ENCODE results near the gene TLN1.

DNA sequence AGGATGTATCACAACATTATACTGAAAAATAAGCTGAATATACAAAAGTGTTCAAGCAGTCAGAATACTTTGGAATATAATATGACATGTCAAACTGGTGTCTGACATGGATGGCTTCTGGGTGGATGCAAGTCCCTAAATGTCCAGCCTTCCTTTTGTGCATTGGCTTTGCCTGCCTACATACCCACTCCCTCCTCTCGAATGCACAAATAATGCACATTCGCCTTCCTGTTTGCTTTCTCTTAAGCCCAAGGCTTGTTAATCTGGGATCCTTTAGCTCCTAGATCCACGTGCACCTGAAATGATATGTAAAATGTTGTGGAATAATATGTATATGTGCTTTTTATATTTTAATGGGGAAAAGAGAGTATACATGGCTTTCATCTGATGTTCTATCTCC is 46.5 kb upstream of the TLN1 start:
- TF ChIP-seq, protein P1, sequence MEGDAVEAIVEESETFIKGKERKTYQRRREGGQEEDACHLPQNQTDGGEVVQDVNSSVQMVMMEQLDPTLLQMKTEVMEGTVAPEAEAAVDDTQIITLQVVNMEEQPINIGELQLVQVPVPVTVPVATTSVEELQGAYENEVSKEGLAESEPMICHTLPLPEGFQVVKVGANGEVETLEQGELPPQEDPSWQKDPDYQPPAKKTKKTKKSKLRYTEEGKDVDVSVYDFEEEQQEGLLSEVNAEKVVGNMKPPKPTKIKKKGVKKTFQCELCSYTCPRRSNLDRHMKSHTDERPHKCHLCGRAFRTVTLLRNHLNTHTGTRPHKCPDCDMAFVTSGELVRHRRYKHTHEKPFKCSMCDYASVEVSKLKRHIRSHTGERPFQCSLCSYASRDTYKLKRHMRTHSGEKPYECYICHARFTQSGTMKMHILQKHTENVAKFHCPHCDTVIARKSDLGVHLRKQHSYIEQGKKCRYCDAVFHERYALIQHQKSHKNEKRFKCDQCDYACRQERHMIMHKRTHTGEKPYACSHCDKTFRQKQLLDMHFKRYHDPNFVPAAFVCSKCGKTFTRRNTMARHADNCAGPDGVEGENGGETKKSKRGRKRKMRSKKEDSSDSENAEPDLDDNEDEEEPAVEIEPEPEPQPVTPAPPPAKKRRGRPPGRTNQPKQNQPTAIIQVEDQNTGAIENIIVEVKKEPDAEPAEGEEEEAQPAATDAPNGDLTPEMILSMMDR (tag by site-specific recombination; IDR thresholded peaks at IDR 0.05) = no peak
- TF ChIP-seq ZBTB21 (tag by site-specific recombination; IDR thresholded peaks at IDR 0.05) (no peak), ZNF514 (tag by site-specific recombination; IDR thresholded peaks at IDR 0.05) (no peak), ZNF335 (tag by site-specific recombination; conservative IDR thresholded peaks at IDR 0.05) (no peak)
